ENCODE results near the gene ZNF594.
"Not testable (repeated sequence)": the region's sequence is repeated elsewhere in the genome, so short reads cannot be mapped to it uniquely, and the experiment has no call there.

ZNF594 gene

DNA sequence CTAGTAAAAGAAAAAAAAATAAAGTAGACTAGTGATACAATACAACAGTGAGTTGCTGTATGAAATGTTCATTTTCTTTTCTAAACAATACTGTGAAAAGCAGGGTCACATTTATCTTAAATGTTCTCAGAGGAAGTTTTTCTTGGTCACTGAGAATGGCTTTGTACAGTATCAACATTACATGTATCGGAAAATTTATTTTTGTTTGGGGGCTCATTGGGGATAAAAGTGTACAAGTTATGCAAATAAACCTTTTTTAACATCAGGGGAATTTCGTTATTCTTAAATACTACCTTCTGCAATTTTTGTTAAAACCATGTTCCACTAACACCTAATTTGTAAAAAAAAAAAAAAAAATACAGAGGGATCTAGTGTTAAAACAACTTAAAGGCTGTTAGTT is 8.7 kb upstream of the ZNF594 start:
- no peak for DNase-seq

DNA sequence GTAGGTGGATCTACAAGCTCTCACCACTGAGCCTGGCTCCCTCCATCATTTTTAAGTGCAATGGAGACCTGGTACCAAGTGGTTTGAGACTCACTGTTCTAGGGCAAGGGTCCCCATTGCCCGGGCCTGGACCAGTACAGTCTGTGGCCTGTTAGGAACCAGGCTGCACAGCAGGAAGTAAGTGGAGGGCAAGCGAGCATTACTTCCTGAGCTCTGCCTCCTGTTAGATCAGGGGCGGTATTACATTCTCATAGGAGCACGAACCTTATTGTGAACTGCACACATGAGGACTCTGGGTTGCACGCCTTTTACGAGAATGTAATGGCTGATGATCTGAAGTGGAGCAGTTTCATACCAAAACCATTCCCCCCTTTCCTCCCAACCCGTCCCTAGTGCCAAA is 6.8 kb upstream of the ZNF594 start:
- DNase-seq, result no peak

DNA sequence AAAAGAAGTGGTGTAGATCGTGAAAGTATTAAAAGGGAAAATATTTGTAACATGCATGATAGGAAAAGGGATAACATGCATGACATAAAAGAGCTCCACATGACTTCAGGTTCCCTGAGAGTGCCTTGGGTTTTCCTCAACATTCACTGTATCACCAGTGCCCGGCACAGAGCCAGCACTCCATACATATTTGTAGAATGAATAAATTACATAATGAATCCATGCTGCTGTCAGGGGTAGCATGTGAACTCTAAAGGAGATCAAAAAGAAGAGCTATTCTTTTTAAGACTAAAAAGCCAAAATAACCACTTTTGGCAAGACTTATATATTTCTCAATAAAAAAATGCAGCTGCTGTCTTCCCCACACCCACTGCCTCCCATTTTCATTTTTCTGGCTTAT is 2.7 kb upstream of the ZNF594 start:
- no peak for DNase-seq

DNA sequence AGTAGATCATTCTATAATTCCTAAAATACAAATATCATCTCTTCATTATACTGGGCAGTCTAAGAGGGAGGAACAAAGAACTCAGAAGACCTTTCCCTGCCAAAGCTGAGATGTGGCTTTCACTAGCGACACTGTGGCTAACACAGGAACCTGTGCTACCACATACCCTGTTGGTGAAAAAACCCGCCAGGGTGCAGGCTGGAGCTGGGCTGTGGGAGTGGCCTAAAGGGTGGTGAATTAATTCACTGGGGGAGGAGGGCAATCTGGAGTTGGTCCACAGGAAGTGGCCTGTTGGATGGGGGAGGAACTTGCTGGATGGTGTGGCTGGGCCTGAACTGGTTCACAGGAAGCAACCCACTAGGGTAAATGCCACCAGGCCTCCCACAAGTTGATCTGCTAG is 7.4 kb downstream of the ZNF594 start:
- DNase-seq, result no peak

DNA sequence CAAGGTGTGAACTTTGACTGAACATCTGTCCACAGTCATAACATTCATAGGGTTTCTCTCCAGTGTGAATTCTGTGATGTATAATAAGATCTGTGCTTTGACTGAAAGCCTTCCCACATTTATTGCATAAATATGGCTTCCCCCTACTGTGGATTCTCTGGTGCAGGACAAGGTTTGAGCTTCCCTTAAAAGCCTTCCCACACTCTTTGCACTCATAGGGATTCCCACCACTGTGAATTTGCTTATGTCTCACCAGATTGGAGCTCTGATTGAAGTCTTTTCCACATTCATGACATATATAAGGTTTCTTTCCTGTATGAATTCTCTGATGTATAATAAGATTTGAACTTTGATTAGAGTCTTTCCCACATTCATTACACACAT is 8.3 kb downstream of the ZNF594 start:
- no peak for DNase-seq

DNA sequence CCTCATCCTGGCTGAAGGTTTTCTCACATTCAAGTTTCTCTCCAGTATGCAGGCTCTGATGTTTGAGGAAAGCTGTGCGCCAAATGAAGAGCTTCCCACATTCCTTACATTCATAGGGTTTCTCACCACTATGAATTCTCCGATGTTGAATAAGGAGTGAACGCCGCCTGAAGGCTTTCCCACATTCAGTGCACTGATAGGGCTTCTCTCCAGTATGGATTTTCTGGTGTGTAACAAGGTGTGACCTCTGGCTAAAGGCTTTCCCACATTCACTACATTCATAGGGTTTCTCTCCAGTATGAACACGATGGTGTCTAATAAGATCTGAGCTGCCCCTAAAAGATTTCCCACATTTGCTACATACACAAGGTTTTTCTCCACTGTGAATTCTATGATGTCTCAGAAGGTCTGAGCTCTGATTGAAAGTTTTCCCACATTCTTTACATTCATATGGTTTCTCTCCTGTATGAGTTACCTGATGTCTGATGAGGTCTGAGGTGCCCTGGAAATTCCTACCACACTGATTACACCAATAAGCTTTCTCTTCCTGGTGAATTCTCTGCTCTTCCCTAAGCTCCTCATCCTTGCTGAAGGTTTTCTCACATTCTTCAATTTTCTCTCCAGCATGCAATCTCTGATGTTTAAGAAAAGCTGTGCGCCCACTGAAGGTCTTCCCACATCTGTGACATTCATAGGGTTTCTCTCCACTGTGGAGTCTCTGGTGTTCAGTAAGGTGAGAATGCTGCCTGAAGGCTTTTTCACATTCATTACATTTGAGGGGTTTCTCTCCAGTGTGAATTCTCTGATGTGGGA is 8.9 kb downstream of the ZNF594 start:
- DNase-seq, result no peak

DNA sequence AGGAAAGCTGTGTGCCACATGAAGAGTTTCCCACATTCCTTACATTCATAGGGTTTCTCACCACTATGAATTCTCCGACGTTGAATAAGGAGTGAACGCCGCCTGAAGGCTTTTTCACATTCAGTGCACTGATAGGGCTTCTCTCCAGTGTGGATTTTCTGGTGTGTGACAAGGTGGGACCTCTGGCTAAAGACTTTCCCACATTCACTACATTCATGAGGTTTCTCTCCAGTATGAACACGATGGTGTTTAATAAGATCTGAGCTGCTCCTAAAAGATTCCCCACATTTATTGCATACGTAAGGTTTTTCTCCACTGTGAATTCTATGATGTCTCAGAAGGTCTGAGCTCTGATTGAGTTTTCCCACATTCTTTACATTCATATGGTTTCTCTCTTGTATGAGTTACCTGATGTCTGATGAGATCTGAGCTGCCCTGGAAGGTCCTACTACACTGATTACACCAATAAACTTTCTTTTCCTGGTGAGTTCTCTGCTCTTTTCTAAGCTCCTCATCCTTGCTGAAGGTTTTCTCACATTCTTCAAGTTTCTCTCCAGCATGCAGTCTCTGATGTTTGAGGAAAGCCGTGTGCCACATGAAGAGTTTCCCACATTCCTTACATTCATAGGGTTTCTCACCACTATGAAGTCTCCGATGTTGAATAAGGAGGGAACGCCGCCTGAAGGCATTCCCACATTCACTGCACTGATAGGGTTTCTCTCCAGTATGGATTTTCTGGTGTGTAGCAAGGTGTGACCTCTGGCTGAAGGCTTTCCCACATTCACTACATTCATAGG is 10.0 kb downstream of the ZNF594 start:
- no peak for DNase-seq

DNA sequence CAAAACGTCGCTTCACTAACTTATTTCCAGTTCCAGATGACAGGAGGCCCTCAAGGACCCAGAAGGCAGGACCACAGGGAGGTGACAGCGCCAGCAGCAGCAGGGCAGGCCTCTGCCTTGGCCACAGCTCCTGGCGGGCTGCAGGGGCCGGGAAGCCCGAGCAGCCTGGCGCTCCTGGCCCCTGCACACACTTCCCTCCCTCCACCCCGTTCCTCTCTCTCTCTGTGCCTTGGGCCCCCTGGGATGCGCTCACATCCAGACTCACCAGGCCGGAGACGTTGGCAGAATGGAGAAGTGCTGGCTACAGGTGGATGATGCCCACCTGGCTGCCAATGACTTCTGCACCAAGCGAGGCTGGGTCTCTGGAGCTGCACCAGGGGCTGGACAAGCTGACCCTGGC is 12.7 kb downstream of the ZNF594 start:
- DNase-seq, result no peak

DNA sequence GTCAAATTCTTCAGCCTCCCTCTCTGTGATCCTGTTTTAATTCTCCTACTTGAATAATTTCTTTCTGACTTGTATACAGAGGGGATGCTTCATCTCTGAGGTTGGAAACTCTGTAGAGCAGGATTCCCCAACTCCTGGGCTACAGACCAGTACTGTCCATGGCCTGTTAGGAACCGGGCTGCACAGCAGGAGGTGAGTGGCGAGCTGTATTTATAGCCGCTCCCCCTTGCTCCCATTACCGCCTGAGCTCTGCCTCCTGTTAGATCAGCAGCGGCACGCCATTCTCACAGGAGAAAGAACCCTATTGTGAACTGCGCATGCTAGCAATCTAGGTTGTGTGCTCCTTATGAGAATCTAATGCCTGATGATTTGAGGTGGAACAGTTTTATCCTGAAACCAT is 16.6 kb downstream of the ZNF594 start:
- DNase-seq, result not testable (repeated sequence)

DNA sequence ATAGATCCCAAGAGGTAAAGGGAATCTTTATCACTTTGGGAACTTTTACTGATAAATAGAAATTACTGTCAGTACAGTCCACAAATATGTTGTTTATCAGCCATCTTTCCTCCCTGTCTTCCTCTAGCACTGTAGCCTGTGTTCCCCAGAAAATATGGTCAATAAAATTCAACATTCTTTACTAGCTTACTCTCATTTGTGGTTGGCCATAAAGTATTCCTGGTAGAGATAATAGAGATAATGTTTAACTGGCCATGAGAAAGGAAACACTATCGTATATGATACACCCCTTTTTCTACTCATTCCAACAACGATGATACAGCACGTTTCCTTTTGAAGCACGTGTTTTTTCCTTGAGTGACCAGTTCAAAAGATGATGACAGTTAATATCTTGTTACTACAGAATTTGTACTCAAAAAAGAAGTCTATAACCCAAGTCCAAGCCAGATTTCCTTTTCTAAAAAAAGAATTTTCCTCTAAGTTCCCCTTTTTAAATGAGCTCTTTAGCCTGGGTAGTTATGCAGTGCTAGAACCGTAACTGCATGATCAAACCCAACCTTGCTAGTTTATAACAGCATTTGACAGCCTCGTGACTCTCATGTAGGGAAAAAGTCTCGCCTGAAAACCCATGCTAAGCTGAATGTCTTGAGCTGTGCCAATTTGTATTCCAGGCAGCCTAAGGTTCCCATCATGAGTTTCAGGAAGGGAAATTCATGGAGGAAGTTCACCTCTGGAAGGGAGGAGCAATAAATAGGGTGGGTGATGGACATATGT is 25.7 kb downstream of the ZNF594 start:
- DNase-seq, result not testable (repeated sequence)

DNA sequence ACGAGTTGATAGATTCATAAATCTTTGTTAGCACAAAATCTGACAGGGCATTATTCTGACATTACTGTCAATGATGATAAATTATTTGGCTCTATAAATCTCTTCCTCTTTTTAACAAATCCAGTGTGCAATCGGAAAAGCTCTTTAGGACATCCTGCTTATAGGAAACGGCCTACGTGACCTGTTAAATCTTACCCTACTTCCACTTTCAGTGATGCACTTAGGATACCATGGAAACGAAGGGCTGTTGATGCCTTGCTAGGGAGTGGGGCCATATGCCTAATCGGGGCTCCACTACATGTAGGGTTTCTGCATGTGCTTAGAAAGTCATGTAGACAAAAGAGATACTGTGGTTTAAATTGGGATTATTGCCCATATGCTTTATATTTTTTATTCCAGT is 27.2 kb downstream of the ZNF594 start:
- DNase-seq, result no peak

DNA sequence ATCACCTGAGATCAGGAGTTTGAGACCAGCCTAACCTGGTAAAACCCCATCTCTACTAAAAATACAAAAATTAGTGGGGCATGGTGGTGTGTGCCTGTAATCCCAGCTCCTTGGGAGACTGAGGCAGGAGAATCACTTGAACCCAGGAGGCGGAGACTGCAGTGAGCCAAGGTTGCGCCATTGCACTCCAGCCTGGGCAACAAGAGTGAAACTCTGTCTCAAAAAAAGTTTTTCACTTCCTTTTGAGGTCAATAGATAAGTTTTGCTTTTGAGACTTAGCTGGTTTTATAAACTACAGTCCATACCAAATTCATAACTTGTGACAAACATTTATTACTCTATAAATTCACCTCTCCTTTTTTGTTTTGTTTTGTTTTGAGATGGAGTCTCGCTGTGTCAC is 29.9 kb downstream of the ZNF594 start:
- DNase-seq, result not testable (repeated sequence)

DNA sequence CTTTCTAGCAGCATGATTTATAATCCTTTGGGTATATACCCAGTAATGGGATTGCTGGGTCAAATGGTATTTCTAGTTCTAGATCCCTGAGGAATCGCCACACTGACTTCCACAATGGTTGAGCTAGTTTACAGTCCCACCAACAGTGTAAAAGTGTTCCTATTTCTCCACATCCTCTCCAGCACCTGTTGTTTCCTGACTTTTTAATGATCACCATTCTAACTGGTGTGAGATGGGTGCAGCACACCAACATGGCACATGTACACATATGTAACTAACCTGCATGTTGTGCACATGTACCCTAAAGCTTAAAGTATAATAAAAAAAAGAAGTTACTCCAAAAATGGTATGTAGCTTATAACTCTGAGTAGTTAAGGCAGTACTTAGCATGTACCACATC is 31.0 kb downstream of the ZNF594 start:
- not testable (repeated sequence) for DNase-seq

DNA sequence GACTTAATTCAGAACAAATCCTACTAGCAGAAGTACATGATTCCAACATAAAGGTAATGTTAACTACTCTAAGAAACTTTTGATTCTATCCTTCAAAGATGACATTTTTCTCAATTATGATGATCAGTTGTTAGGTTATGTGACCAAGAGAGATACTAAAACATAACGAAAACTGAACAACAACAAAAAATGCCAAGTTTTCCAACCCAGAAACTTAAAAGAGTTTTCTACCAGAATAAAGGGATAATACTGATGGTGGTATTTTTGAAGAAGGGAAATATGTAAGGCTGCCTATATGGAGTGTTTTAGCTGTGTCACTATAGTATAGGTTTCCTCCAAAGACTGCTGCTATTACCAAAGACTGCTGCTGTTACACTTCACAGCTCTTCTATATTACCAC is 45.5 kb downstream of the ZNF594 start:
- DNase-seq, result not testable (repeated sequence)

DNA sequence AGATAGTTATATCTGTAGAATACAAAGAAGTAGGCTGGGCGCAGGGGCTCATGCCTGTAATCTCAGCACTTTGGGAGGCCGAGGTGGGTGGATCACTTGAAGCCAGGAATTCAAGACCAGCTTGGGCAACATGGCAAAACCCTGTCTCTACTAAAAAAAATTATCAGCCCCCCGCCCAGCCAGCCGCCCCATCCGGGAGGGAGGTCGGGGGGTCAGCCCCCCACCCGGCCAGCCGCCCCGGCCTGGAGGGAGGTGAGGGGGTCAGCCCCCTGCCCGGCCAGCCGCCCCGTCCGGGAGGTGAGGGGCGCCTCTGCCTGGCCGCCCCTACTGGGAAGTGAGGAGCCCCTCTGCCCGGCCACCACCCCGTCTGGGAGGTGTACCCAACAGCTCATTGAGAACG is 48.8 kb downstream of the ZNF594 start:
- DNase-seq, result not testable (repeated sequence)

DNA sequence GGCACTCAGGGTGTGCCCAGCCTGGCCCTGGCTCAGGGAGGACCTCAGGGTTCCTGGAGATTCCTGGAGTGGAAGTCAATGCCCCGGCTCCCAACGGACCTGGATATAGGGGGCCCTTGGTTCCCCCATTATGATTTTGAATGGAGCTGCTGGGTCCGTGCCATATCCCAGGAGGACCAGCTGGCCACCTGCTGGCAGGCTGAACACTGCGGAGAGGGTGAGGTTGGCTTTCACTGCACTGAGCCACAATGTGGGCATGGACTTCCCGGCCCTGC is 52.3 kb downstream of the ZNF594 start:
- no peak for DNase-seq

DNA sequence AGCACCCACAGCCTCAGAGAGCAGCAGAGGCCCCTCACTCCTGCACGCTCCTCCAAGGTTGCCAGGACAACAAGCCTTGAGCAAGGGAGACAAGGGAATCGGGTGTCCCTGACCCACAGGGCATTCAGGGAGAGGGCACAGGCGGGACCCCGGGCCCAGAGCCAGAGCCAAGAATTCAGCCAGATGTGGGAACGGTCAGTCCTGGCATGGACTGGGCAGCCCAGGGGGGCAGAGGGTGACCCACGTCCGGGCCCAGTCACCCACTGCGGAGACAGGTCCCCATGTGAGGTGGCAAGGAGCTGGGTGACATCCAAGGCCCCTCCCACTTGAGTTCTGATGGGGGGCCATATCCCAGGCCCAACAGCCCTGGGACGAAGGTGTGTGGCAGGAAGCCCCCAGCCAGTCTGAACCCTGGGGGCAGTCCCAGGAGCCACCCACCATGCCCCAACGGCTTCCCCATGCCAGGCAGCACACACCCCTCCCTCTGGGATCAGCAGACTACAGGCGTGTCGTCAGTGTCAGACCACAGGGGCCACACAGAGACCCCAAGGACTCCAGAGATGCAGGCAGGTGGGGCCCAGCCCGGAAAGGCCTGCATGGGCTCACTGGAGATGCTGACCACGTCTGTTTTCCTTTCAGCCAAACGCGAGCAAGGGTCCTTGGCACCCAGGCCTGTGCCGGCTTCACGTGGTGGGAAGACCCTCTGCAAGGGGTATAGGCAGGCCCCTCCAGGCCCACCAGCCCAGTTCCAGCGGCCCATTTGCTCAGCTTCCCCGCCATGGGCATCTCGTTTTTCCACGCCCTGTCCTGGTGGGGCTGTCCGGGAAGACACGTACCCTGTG is 52.8 kb downstream of the ZNF594 start:
- DNase-seq, result no peak

DNA sequence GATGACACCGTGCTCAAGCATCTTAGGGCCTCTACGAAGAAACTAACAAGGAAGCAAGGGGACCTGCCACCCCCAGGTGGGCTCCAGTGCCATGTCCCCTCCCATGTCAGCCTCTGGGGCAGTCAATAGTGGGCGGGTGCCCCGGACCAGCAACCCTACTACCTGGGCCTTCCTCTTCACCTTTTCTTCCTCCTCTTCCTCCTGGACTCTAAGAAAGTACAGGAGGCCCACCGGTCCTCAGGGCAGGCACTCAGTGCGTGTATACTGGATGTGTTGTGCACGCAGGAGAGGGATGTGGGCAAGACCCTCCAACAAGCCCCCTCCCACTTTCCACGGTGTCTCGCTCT is 53.5 kb downstream of the ZNF594 start:
- not testable (repeated sequence) for DNase-seq

DNA sequence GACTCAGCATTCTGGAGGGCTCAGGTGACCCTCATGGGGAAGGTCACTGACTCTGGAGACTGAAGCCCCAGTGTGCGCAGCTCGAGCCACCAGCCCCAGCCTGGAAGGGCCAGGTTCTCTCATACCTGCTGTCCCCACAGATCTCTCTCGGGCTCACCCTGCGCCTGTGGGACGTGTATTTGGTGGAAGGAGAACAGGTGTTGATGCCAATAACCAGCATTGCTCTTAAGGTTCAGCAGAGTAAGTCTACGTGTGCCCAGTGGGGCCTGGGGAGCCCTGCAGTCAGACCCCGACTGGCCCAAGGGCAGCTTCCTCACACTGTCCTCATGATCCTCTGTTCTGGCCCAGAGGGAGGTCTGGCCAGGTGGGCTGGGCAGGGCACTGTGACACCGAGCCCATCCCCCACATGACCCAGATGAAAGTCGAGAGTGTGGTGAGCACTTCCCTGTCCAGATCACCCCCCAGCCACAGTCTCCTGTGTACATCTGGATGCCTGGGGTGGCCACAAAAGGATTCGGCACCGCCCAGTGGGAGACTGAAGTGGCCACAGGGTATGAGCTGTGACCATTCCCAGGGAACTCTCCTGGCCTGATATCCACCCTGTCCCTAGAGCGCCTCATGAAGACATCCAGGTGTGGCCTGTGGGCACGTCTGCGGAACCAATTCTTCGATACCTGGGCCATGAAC is 54.0 kb downstream of the ZNF594 start:
- DNase-seq, result not testable (repeated sequence)

DNA sequence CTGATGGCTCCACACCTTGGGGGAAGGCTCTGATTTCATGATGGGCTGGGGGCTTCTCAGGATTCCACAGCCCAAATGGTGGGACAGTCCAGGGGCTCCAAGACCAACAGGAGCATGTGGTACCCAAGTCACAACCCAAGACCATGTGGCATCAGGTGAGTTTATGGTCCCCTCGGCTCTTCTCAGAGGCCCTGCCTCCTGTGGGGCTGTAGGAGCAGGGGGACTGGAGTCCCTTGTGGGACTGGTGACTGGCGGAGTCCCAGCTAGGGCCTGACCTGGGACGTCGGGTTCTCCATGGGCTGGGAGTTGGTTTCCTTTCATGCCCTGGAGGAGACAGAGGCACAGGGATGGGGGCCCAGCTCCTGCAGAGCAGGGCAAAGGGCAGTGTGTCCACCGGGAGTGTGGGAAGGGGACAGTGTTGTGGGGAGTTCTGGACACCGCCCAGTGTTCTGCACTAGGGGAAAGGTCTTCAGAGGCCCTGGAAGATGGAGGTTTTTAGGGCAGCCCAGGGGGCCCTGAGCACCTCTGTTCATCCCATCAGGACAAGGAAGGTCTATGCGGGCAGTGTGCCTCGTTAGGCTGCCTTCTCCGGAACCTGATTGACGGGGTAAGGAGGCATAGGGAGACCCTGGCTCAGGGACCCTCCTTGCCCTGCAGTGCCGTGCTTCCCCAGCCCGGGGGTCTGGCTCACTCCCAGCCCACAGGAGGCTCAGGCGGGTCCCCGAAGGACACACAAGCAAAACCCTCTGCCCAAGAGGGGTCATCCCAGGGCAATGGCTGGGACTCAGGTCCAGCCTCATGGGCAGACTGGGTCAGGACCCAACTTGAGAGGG is 54.9 kb downstream of the ZNF594 start:
- not testable (repeated sequence) for DNase-seq
